Measurements from ENCODE around the gene ZBTB14.

Gene ZBTB14

GRCh38 chr18:5288517-5288935, 7.0 kb downstream of the ZBTB14 start:
- DNase-seq, result no peak

- no peak for DNase-seq
These were observed 7.7 kb downstream of the ZBTB14 start for GRCh38 chr18:5287854-5288253.

DNA sequence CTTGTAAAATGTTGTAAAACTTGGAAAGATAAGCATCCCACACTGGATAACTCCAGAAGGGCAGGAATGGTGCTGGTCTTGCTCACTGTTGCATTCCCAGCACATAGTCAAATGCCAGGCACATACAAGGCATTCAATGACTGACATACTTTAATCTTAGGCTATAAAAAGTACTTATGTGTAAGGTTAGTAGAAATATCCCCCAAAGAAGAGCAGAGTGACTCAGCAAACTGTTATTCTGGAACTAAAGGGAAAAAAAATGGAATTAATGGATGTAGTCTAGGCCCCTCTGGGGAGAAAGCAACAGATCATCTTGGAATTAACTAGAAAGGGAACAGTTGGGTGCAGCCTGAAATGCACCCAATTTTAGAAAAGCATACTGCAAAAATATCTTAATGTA, 9.0 kb downstream of the ZBTB14 start:
- no peak for DNase-seq

DNA sequence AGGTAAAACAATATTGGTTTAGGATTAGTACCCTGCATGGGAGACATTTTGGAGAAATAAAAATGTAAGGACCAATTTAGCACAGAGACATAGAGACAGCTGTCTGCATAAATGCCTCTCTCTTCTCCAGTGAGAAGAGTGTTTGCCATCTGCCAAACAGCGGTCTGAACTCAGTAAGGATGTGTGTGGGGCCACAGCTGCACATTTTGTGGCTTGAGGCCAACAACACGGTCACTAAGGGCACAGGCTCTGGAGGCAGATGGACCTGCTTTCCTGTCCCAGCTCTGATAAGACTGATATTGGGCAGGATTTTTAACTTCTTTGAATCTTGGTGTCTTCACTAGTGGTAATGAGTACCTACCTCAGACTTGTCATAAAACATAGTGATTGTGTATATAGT, 10.2 kb downstream of the ZBTB14 start:
- DNase-seq, result peak; percentile 82

GRCh38 chr18:5284808-5285207, 10.7 kb downstream of the ZBTB14 start:
- DNase-seq, result no peak

DNA sequence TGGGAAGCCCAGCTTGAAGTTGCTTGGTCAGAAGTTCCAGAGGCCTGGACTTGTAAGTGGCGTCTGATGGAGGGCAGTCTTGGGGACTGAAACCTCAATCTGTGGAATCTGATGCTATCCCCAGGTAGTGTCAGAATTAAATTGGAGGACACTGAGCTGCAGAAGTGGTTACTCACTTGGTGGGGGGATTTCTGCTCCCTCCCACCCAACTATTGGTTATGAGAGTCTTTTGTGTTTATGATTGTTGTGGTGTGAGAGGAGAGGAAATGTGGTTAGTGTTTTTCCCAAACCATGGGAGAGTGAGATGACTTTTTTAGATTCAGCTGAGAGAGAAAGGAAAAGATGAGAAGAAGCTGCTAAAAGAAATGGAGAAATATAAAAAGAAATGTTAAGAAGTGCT, 12.8 kb downstream of the ZBTB14 start:
- DNase-seq, result no peak

GRCh38 chr18:5276947-5277346, 18.6 kb downstream of the ZBTB14 start:
- DNase-seq, result no peak

GRCh38 chr18:5275872-5276271, 19.7 kb downstream of the ZBTB14 start:
- no peak for DNase-seq

- no peak for DNase-seq
These were observed 26.7 kb downstream of the ZBTB14 start for GRCh38 chr18:5268874-5269273.

DNA sequence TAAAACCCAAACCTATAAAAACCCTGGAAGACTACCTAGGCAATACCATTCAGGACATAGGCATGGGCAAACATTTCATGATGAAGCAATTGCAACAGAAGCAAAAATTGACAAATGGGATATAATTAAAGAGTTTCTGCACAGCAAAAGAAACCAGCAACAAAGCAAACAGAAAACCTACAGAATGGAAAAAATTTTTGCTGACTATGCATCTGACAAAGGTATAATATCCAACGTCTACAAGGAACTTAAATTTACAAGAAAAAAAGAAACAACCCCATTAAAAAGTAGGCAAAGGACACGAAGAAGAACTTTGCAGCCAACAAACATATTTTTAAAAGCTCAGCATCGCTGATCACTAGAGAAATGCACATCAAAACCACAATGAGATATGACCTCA, 28.8 kb downstream of the ZBTB14 start:
- no peak for DNase-seq

DNA sequence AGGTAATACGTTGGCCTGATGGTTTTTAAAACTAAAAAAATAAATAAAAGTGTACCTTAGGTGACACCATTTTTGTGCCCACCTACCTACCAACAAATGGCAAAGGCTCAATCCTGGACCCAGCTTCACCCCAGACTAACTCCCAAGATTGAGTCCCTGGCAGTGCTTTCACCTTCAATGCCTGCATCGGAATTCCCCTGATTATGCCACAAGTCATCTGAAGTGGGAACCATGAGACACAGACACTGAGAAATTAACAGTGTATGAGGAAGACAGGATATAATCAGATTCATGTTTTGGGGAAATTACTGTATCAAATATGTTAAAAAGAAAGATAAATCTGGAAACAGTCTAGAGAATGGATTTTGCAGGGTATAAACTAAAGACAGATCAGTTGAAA, 41.6 kb downstream of the ZBTB14 start:
- DNase-seq, result no peak

DNA sequence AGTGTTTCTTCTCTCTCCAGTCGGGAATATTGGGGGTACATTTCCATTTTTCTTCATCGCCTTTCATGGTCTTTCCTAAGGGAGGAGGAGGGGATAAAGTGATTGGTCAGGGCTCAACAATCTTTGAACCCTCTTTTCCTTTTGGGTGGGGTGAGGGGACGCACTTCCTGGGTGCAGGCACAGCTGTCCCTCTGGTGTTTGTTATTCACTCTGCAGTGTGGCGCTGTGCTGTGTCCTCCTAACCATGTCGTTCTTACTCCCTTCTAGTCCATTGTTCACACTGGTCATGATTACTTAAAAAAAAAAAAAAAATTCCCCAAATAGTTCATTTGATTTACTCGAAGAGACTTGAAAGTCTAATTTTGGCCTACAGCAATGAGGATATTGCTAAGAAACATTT, 44.4 kb downstream of the ZBTB14 start:
- no peak for DNase-seq

GRCh38 chr18:5250603-5251002, 44.9 kb downstream of the ZBTB14 start:
- no peak for DNase-seq

DNA sequence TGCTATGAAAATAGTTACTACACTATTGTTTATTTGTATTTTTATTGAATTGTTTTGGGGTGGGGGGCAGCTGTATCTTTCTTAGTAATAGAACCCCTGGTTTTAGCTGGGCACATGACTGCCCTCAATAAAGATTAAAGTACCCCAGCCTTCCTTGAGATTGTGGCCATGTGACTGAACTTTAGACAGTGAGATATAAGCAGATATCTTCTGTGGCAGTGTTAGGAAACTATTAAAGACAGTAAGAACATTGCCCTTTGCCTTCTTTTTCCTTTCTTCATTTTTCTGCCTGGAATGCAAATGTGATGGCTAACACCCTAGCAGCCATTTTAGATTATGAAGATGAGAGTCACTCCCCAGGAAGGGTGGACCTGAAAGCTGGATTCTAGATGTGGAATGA, 50.6 kb downstream of the ZBTB14 start:
- no peak for DNase-seq

GRCh38 chr18:5239447-5239846, 56.1 kb downstream of the ZBTB14 start:
- DNase-seq, result no peak

All from NCI-H146 (cell line).